GM12878 (cell line): ENCODE measurements around the gene GRXCR2. TPM values are rescaled to one million over a fixed set of nuclear protein-coding genes. Genes with fewer than 3 reads are reported as not detected.

Source experiments
- ATAC-seq: fragments of 200-7000 bp; cut with Tn5 transposase; 3 replicates; pipeline ENCODE4 v1.9.1; 2020; ENCODE audit warnings: mild to moderate bottlenecking, moderate library complexity
- BruUV-seq: library from RNA; stranded (reverse); fragments of 400-500 nt; replicated peaks from 2 replicates; lab custom pipeline; 2021; lab: Mats Ljungman, UMichigan
- CTCF ChIA-PET: fragments of 300-600 bp; sonication (Branson Sonifier 250); formaldehyde crosslinking; extraction: SDS; loops from one replicate; lab custom pipeline; 2021; ENCODE audit warnings: inconsistent platforms; lab: Yijun Ruan, JAX
- POLR2A ChIA-PET: fragments of 350-600 bp; formaldehyde crosslinking; extraction: SDS; loops from one replicate; lab custom pipeline; 2021; ENCODE audit warnings: inconsistent platforms; lab: Charles Lee
- RAD21 ChIA-PET: fragments of 300-600 bp; sonication (Branson Sonifier 250); formaldehyde crosslinking; loops from one replicate; lab custom pipeline; 2023; ENCODE audit warnings: antibody characterized with exemption; ENCODE audit not compliant: unreplicated experiment; lab: Charles Lee
- SMC1A ChIA-PET: fragments of 300-600 bp; sonication (Branson Sonifier 250); formaldehyde crosslinking; loops from one replicate; lab custom pipeline; 2023; ENCODE audit not compliant: unreplicated experiment, uncharacterized antibody; lab: Charles Lee
- DNase-seq: peaks from one replicate; pipeline ENCODE4 v3.0.0-alpha.2; 2011; ENCODE audit warnings: low read depth, low spot score
- FAIRE-seq: peaks from 3 replicates; lab custom pipeline; 2011; peaks lifted over from hg19 to GRCh38; lab: Jason Lieb, UNC
- H2AFZ ChIP-seq: 2 replicates; pipeline ENCODE4 v1.6.0; 2011; ENCODE audit warnings: low read depth, low read length, control low read depth; ENCODE audit not compliant: control insufficient read depth
- H3K27ac ChIP-seq: 2 replicates; pipeline ENCODE4 v1.5.1; 2011; ENCODE audit warnings: control low read depth; ENCODE audit not compliant: control insufficient read depth, insufficient read depth
- H3K27me3 ChIP-seq, 2 experiments: replicated peaks in 1 of 2; 2 replicates each; pipeline versions ENCODE4 v1.6.0 to v1.6.1; 2011; ENCODE audit warnings: low read length in 1 of 2; ENCODE audit not compliant: control insufficient read depth in 2 of 2, insufficient read depth in 2 of 2
- H3K36me3 ChIP-seq, 2 experiments: 2 replicates each; pipeline ENCODE4 v1.5.1; 2011; ENCODE audit warnings: low read length in 1 of 2; ENCODE audit not compliant: control insufficient read depth in 2 of 2, insufficient read depth in 2 of 2
- H3K4me1 ChIP-seq: 2 replicates; pipeline ENCODE4 v1.6.1; 2011; ENCODE audit warnings: mild to moderate bottlenecking, low read length, moderate library complexity, mixed read lengths; ENCODE audit not compliant: control insufficient read depth, insufficient read depth
- H3K4me2 ChIP-seq: 2 replicates; pipeline ENCODE4 v1.6.0; 2011; ENCODE audit warnings: control low read depth; ENCODE audit not compliant: control insufficient read depth, insufficient read depth
- H3K4me3 ChIP-seq: fragments of 200-600 bp; sonication (generic); 2 replicates; pipeline ENCODE4 v1.5.1; 2016
- H3K79me2 ChIP-seq: 2 replicates; pipeline ENCODE4 v1.6.0; 2011; ENCODE audit warnings: low read length; ENCODE audit not compliant: control insufficient read depth, insufficient read depth
- H3K9ac ChIP-seq: 2 replicates; pipeline ENCODE4 v1.8.0; 2011; ENCODE audit warnings: low read length, control low read depth, mixed read lengths; ENCODE audit not compliant: control insufficient read depth, insufficient read depth
- H3K9me3 ChIP-seq: replicated peaks from 3 replicates; pipeline ENCODE4 v1.5.1; 2011; ENCODE audit warnings: mild to moderate bottlenecking, low read length; ENCODE audit not compliant: control insufficient read depth, insufficient read depth
- H4K20me1 ChIP-seq: 2 replicates; pipeline ENCODE4 v1.6.0; 2011; ENCODE audit not compliant: control insufficient read depth, insufficient read depth
- BACH1 ChIP-seq: fragments of 450-650 bp; IDR thresholded peaks from 2 replicates; pipeline ENCODE4 v1.6.1; 2017; ENCODE audit warnings: mild to moderate bottlenecking, borderline replicate concordance
- BCL3 ChIP-seq: IDR thresholded peaks from 2 replicates; pipeline ENCODE4 v1.6.1; 2011; ENCODE audit warnings: borderline replicate concordance, low read depth, mild to moderate bottlenecking, moderate library complexity, low read length; ENCODE audit not compliant: insufficient read depth, poor library complexity, severe bottlenecking
- BCLAF1 ChIP-seq: fragments of 450-650 bp; IDR thresholded peaks from 2 replicates; pipeline ENCODE4 v1.6.1; 2017; ENCODE audit warnings: antibody characterized with exemption, mild to moderate bottlenecking, moderate library complexity
- EED ChIP-seq: sonication (generic); IDR thresholded peaks from 2 replicates; pipeline ENCODE4 v1.6.1; 2016; ENCODE audit warnings: antibody characterized with exemption, low read depth
- ESRRA ChIP-seq: IDR thresholded peaks from 2 replicates; pipeline ENCODE4 v1.6.1; 2012; ENCODE audit warnings: mild to moderate bottlenecking, low read length, improper control_type of control experiment
- MAX ChIP-seq: IDR thresholded peaks from 2 replicates; pipeline ENCODE4 v1.6.1; 2012; ENCODE audit warnings: low read depth, low read length, improper control_type of control experiment
- NFYB ChIP-seq: IDR thresholded peaks from 2 replicates; pipeline ENCODE4 v1.6.1; 2011; ENCODE audit warnings: low read depth, mild to moderate bottlenecking, low read length, improper control_type of control experiment, moderate library complexity; ENCODE audit not compliant: insufficient read depth
- PAX8 ChIP-seq: fragments of 450-650 bp; IDR thresholded peaks from 2 replicates; pipeline ENCODE4 v1.6.1; 2017; ENCODE audit warnings: mild to moderate bottlenecking, moderate library complexity
- POU2F2 ChIP-seq: IDR thresholded peaks from 3 replicates; pipeline ENCODE4 v1.6.1; 2011; ENCODE audit warnings: low read depth, mild to moderate bottlenecking, low read length, borderline replicate concordance
- PRDM15 ChIP-seq: fragments of 450-650 bp; formaldehyde crosslinking; IDR thresholded peaks from 2 replicates; pipeline ENCODE4 v1.4.0; 2020; ENCODE audit warnings: mild to moderate bottlenecking, moderate library complexity
- RAD51 ChIP-seq: fragments of 450-650 bp; IDR thresholded peaks from 2 replicates; pipeline ENCODE4 v1.6.1; 2016; ENCODE audit warnings: moderate library complexity, mild to moderate bottlenecking, inconsistent platforms
- RB1 ChIP-seq: fragments of 450-650 bp; formaldehyde crosslinking; IDR thresholded peaks from 2 replicates; pipeline ENCODE4 v1.6.1; 2017; ENCODE audit warnings: mild to moderate bottlenecking, borderline replicate concordance
- RBBP5 ChIP-seq: fragments of 200-600 bp; sonication (generic); conservative IDR thresholded peaks from 2 replicates; pipeline ENCODE4 v1.6.1; 2016
- RUNX3 ChIP-seq: IDR thresholded peaks from 2 replicates; pipeline ENCODE4 v1.6.1; 2012; ENCODE audit warnings: low read length, inconsistent platforms
- SP1 ChIP-seq: IDR thresholded peaks from one replicate; pipeline ENCODE4 v1.6.1; 2011; ENCODE audit warnings: low read depth, low read length
- TCF3 ChIP-seq: IDR thresholded peaks from 2 replicates; pipeline ENCODE4 v1.6.1; 2012; ENCODE audit warnings: low read depth, mild to moderate bottlenecking, low read length, borderline replicate concordance; ENCODE audit not compliant: insufficient read depth
- WGBS: methylation state at CpG from one replicate; pipeline ENCODE4 v1.1.6; 2016; ENCODE audit warnings: low lambda C conversion rate; ENCODE audit not compliant: insufficient replicate concordance, insufficient coverage; ENCODE audit errors: missing lambda C conversion rate; 5-methylcytosine and 5-hydroxymethylcytosine counted together
- in situ Hi-C: fragments of 300-500 bp; cut with MboI; formaldehyde crosslinking; loops from 9 replicates; pipeline ENCODE4 v1.14.3; 2018; ENCODE audit warnings: mixed read lengths
- intact Hi-C: fragments of 100-400 bp; cut with micrococcal nuclease; formaldehyde crosslinking; loops from one replicate; pipeline ENCODE4 v1.14.2; 2022; ENCODE audit not compliant: unreplicated experiment
- polyA plus RNA-seq, 11 experiments: library from polyadenylated mRNA; depleted of rRNA in 4 of 11; unstranded in 6 of 11; stranded (reverse) in 5 of 11; fragments of >200 nt; fragmentation: Nextera tagmentation in 4 of 11; fragmentation: Illumina TruSeq in 1 of 11; extraction: Ambion mirVana in 4 of 11; extraction: Trizol in 1 of 11; gene quantifications; 1 replicate in 1 of 11; 2 replicates in 10 of 11; pipeline versions ENCODE4 v1.2.1 to v1.2.3, GENCODE V29; 2011 to 2016; ENCODE audit warnings: inconsistent platforms in 2 of 11, missing spikeins in 2 of 11, low read depth in 1 of 11
- total RNA-seq, 4 experiments: library from RNA; depleted of rRNA in 3 of 4; stranded (reverse); fragments of >200 nt in 3 of 4; fragmentation: Illumina TruSeq in 1 of 4; extraction: Trizol in 1 of 4; gene quantifications; 2 replicates each; pipeline versions ENCODE4 v1.2.1 to v1.2.3, GENCODE V29; 2013 to 2021

Gene GRXCR2
- total and polyA plus RNA-seq, 10 of the 15 experiments (the other 5 are each of a cell fraction or from before 2014, with no cell fraction given), result not detected

GRCh38 chr5:145917288-145917687, 44.5 kb upstream of the GRXCR2 start (continued):
- TF ChIP-seq RUNX3 (no peak), BCL3 (no peak), RB1 (no peak), NFYB (no peak), RAD51 (no peak), PAX8 (no peak)

- H2AFZ ChIP-seq, result no peak overlapping the region
- no peak overlapping the region for H3K9ac ChIP-seq
- ChIA-PET CTCF (no interaction called here), POLR2A (no interaction called here), SMC1A (no interaction called here), RAD21 (no interaction called here)
- FAIRE-seq (no peak), ATAC-seq (no peak), DNase-seq (no peak)
- no peak overlapping the region for H3K4me2 ChIP-seq
- H3K36me3 ChIP-seq, result no peaks in the 10 kb centered on the region
- in situ Hi-C loops (no loop called here), intact Hi-C loops (no loop called here)
- peaks cover 0 to 2% of the 10 kb centered on the region in 2 experiments; a peak in 1 of 4 replicates for H3K27me3 ChIP-seq
- no peaks in the 10 kb centered on the region for H3K79me2 ChIP-seq
- no TSS peak for BruUV-seq
- no peak overlapping the region for H3K27ac ChIP-seq
- no peaks in the 10 kb centered on the region for H4K20me1 ChIP-seq
- 11% methylated on average over 7 of the region's 7 CpGs for WGBS
- H3K4me3 ChIP-seq, result no peak overlapping the region
- H3K4me1 ChIP-seq, result no peaks in the 10 kb centered on the region
- no peaks in the 10 kb centered on the region for H3K9me3 ChIP-seq
- TF ChIP-seq BACH1 (no peak), RBBP5 (no peak), BCLAF1 (no peak), PRDM15 (CRISPR knock-in tag) (no peak), TCF3 (no peak), ESRRA (no peak), POU2F2 (no peak), EED (no peak), MAX (no peak), SP1 (no peak)
These were observed 43.3 kb upstream of the GRXCR2 start for GRCh38 chr5:145915970-145916638.
